GM21515 (cell line): ENCODE results near the gene CCNY.

Source experiments
- ATAC-seq: cut with Tn5 transposase; IDR thresholded peaks from one replicate; pipeline ENCODE4 v1.9.1; 2021; ENCODE audit not compliant: unreplicated experiment

CCNY gene

DNA sequence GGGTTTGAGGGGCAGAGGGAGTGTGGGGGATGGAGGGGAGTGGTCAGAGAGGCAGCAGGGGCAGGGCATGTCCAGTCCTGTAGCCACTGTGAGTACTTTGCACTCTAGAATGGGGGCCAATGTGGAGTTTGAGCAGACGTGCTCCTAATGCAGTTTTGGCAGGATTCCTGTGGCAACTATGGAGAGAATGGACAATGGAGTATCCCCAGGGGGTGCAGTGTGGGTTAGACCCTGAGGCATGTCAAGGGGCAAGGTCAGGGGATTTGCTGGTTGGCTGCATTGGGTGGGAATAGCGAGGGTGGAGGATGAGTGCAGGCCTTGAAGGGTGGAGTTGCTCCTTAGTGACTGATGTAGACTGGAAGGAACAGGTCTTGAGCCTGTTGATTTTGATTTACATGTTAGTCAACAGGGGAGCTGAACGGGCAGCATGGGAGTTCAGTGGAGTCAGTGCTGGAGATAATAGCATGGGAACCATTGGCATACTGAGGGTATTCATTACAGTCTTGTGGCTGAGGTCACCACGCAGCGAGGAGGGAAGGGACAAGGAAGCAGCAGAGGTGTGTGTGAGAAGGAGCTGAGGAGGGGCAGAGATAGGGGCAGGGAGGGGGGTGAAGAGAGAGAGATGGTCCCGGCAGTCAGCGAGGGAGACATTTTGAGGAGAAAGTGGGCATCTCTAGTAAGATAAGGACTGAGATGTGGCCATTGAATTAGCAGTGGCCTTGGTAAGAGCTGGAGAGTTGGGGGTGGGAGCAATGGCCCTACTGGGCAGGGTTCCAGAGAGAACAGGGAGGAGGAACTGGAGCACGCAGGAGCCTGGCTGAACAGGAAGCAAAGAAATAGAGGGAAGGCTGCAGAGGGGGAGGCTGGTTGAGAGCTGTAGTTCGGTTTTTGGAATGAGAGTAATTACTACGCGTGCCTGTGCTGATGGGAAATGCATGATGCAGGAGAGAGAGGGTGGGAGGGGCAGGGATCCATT lies 112.7 kb downstream of the CCNY start:
- no peak for ATAC-seq

- ATAC-seq: no peak
These were observed 113.6 kb downstream of the CCNY start for GRCh38 chr10:35449944-35450343.

DNA sequence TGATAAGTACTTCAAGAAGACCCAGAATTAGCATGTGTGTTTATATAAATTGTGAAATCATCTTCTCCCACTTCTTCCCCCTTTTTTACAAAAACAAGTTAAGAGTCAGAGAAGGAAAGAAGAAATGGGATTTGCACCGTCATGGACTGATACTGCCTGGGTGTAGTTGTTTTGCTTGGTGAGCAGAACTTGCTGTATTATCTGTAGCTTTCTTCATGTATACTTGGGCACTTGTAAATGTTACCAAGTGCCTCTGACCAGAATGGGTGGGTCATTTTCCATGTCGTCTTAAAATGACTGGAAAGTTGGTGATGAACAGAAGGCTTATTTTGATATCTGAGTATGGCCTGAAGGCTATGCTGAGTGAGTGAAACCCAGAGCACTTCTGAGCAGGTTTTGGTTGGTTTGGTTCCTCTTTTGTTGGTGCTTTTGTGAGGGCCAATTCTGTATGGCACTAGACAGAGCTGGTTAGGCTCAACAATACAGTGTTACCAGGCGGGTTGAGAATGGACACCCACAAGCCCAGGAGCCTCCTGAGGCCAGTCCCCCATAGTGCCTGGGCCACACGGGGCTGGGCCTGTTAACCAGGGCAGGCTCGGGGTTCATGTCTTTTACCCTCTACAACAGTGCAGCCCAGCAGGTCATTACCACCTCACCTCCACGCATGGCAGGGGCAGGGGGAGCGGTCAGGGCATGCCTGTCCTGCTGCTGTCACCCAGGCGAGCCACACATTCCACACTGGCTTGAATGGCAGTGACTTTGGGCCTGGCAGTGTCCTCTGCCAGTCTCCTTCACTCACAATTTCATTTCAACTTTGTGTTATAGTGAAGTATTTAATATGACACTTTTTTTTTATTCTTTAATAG lies 115.1 kb downstream of the CCNY start:
- peak; percentile 98 for ATAC-seq

GRCh38 chr10:35452171-35452570 lies 115.9 kb downstream of the CCNY start:
- no peak for ATAC-seq

DNA sequence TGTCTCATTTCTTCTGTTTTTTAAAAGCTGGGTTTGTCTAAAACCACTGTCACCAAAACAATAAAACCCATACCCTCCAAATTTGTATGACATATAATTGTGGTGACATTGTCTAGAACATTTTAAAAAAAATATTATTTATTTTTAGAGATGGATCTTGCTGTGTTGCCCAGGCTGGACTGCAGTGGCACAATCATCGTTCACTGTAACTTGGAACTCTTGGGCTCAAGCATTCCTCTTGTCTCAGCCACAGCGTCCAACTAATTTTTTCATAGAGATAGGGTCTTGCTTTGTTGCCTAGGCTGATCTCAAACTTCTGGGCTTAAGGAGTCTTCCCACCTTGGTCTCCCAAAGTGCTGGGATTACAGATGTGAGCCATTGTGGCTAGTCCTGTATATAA lies 116.5 kb downstream of the CCNY start:
- ATAC-seq: no peak

- no peak for ATAC-seq
These were observed 117.7 kb downstream of the CCNY start for GRCh38 chr10:35453855-35454532.

GRCh38 chr10:35456153-35456720 lies 119.9 kb downstream of the CCNY start:
- ATAC-seq: no peak

GRCh38 chr10:35456784-35457183 lies 120.5 kb downstream of the CCNY start:
- ATAC-seq: no peak

GRCh38 chr10:35458500-35459448 lies 122.5 kb downstream of the CCNY start:
- no peak for ATAC-seq

GRCh38 chr10:35459449-35459847 lies 123.1 kb downstream of the CCNY start:
- ATAC-seq: no peak

- no peak for ATAC-seq
These were observed 124.6 kb downstream of the CCNY start for GRCh38 chr10:35460852-35461460.

- ATAC-seq: peak; percentile 82
These were observed 126.2 kb downstream of the CCNY start for GRCh38 chr10:35462491-35462934.

DNA sequence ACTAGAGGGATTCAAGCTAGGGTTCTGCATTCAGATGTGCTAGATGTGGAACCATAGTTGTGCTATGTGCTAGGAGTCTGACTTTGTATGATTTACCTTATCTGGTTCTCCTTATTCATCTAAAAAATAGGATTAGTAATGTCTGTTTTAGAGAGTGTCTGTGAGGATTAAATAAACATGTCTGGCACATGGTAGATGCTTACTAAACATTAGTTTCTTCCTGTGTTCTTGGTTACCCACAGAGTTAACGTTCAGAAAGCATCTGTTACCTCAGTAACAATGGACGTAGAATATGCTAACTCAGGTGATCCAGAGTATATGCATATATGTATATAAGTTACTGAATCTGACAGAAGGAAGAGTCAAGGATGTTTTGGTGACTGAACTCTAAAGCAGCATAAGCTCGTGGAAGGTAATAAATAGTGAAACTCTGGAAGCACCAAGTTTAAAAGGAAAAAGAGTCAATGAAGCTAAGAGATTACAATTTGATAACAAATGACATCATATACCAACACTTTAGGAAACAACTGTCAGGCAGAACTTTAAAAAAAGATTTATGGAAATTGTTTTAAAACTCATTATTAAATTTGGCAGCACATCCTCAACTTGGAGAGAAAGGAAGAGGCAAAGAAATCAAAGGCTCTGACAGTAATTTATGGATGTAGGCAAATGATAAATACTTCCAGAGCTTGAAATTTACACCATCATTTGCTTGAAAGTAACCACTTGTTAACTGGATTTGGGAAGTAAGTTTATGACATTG lies 127.0 kb downstream of the CCNY start:
- ATAC-seq: no peak

DNA sequence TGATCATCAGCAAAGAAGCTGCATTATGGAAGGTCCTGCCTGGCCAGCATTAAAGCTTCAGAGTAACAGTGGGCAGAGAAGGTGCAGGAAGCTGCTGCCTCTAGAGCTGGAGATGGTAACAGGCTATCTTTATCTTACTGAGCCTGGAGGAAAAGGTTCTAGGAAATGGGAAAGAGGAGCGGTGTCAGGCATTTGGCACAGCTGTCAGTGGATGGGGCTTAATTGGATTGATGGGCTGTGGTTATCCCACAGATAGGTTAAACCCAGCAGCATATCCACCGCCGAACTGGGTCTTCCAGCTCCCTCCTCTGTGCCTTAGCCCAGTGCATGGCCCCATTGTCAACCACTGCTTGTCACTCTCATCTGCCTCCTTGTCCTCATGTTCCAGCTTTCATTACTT lies 127.6 kb downstream of the CCNY start:
- no peak for ATAC-seq

- no peak for ATAC-seq
These were observed 128.6 kb downstream of the CCNY start for GRCh38 chr10:35464825-35465456.

DNA sequence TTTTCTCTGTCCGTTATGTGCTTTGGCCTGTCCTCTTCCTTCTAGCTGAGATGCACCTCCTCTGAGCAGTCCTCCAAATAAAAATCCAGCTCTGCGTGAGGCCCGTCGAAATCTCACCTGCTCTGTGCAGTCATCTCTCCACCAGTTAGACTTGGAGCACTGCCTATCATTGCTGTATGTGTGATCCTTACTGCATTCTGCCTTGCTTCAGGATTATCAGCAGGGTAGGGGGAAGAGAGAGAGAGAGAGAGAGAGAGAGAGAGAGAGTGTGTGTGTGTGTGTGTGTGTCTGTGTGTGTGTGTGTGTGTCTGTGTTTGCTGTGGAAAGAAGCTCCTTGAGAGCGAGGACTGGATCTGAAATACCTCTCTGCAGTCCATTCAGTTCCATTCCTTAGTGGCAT lies 129.4 kb downstream of the CCNY start:
- ATAC-seq: no peak

DNA sequence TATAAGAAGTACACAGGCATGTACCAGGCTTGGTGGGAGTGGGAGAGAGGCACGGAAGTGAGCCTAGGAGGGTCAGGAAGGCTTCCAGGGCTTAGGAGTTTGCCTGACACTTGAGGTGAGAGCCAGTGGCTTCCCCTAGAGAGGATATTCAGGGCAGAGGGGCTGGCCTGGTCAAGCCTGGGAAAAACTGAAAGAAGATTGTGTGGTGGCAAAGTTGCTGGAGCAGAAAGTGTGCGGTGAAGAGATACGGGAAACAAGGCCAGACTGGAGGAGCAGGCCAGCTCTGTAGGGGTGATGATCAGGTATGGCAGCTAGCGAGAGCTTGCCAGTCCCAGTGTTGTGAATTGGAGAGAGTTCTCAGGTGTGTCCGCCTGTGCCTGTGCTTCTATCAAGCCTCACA lies 129.9 kb downstream of the CCNY start:
- no peak for ATAC-seq

GRCh38 chr10:35466661-35467060 lies 130.4 kb downstream of the CCNY start:
- ATAC-seq: no peak
